Measurements from ENCODE around the gene UGT1A9. TPM values are rescaled to one million over a fixed set of nuclear protein-coding genes. Genes with fewer than 3 reads are reported as not detected.

Gene UGT1A9
- total RNA-seq, 2 donors from 2014 or later: not detected

Other genes starting within 250 kb of the UGT1A9 start
- 10 to 100 TPM in 1 of 2 donors, 1 to 10 TPM in 1; 5.9 to 22.9 TPM for gene USP40, start 105.1 kb upstream of the UGT1A9 start, total RNA-seq
- gene UGT1A8, start 54.3 kb upstream of the UGT1A9 start, total RNA-seq: not detected
- gene UGT1A10, start 35.5 kb upstream of the UGT1A9 start, total RNA-seq: not detected
- not detected for gene UGT1A7, start 10.0 kb downstream of the UGT1A9 start, total RNA-seq
- not detected for gene UGT1A6, start 21.0 kb downstream of the UGT1A9 start, total RNA-seq
- not detected for gene UGT1A5, start 41.0 kb downstream of the UGT1A9 start, total RNA-seq
- not detected for gene UGT1A4, start 46.8 kb downstream of the UGT1A9 start, total RNA-seq
- not detected for gene UGT1A3, start 57.1 kb downstream of the UGT1A9 start, total RNA-seq
- gene UGT1A1, start 88.4 kb downstream of the UGT1A9 start, total RNA-seq: not detected
- gene MROH2A, start 106.4 kb downstream of the UGT1A9 start, total RNA-seq: not detected
- 100 to 1,000 TPM in 1 of 2 donors, 10 to 100 TPM in 1; 77.3 to 195 TPM for gene HJURP, start 182.6 kb downstream of the UGT1A9 start, total RNA-seq
- gene TRPM8, start 245.5 kb downstream of the UGT1A9 start, total RNA-seq: not detected

Measured in activated naive CD4-positive, alpha-beta T cell treated with anti-CD3 and anti-CD28 coated beads, Interleukin-2, amount 50 U/mL, for 72 hours (primary cell).